WTC11 (cell line): ENCODE measurements around the gene SAMMSON. TPM values are rescaled to one million over a fixed set of nuclear protein-coding genes. Genes with fewer than 3 reads are reported as not detected.

Experiments
- ATAC-seq: fragments of 200-7000 bp; cut with Tn5 transposase; 2 replicates; pipeline ENCODE4 v1.10.0; 2021; ENCODE audit warnings: mild to moderate bottlenecking, moderate library complexity
- CTCF ChIA-PET: fragments of 300-600 bp; sonication (Branson Sonifier 250); formaldehyde crosslinking; loops from one replicate; lab custom pipeline; 2021; ENCODE audit warnings: antibody characterized with exemption; lab: Charles Lee
- POLR2A ChIA-PET: fragments of 350-600 bp; sonication (Branson Sonifier 250); formaldehyde crosslinking; loops from one replicate; lab custom pipeline; 2021; ENCODE audit warnings: antibody characterized with exemption; lab: Charles Lee
- DNase-seq: peaks from one replicate; pipeline ENCODE4 v3.0.0; 2021; ENCODE audit warnings: low spot score
- H3K27ac Mint-ChIP-seq: 2 replicates; pipeline ENCODE4 v1.8.0; 2021; ENCODE audit warnings: mixed read lengths
- H3K27me3 Mint-ChIP-seq: 2 replicates; pipeline ENCODE4 v1.8.0; 2021; ENCODE audit warnings: low read depth, mild to moderate bottlenecking, moderate library complexity, mixed read lengths
- H3K36me3 Mint-ChIP-seq: 2 replicates; pipeline ENCODE4 v1.8.0; 2021; ENCODE audit warnings: mixed read lengths
- H3K4me1 Mint-ChIP-seq: 2 replicates; pipeline ENCODE4 v1.8.0; 2022; ENCODE audit warnings: mixed read lengths
- H3K4me3 Mint-ChIP-seq: 2 replicates; pipeline ENCODE4 v1.8.0; 2021; ENCODE audit warnings: mild to moderate bottlenecking, moderate library complexity, mixed read lengths
- H3K9me3 Mint-ChIP-seq: 2 replicates; pipeline ENCODE4 v1.8.0; 2021; ENCODE audit warnings: mixed read lengths
- ATF2 ChIP-seq: sonication (generic); formaldehyde crosslinking; IDR thresholded peaks from 2 replicates; pipeline ENCODE4 v1.8.1; 2022; ENCODE audit warnings: low read depth, missing genetic modification reagents, borderline replicate concordance
- ATF6 ChIP-seq: sonication (generic); formaldehyde crosslinking; IDR thresholded peaks from 2 replicates; pipeline ENCODE4 v1.8.1; 2023; ENCODE audit warnings: mild to moderate bottlenecking, missing genetic modification reagents
- CREM ChIP-seq: sonication (generic); formaldehyde crosslinking; IDR thresholded peaks from 2 replicates; pipeline ENCODE4 v1.8.1; 2022; ENCODE audit warnings: mild to moderate bottlenecking, missing genetic modification reagents, moderate library complexity
- E2F4 ChIP-seq: sonication (generic); formaldehyde crosslinking; IDR thresholded peaks from 2 replicates; pipeline ENCODE4 v1.8.1; 2022; ENCODE audit warnings: low read depth, mild to moderate bottlenecking, moderate library complexity, missing genetic modification reagents, borderline replicate concordance
- E2F5 ChIP-seq: sonication (generic); formaldehyde crosslinking; IDR thresholded peaks from 2 replicates; pipeline ENCODE4 v1.8.1; 2022; ENCODE audit warnings: mild to moderate bottlenecking, moderate library complexity, missing genetic modification reagents
- FOXP1 ChIP-seq: sonication (generic); formaldehyde crosslinking; IDR thresholded peaks from 2 replicates; pipeline ENCODE4 v1.8.0; 2022; ENCODE audit warnings: missing genetic modification reagents, mild to moderate bottlenecking, moderate library complexity, borderline replicate concordance
- GABPB1 ChIP-seq: sonication (generic); formaldehyde crosslinking; IDR thresholded peaks from 2 replicates; pipeline ENCODE4 v1.8.1; 2023; ENCODE audit warnings: mild to moderate bottlenecking, missing genetic modification reagents
- GTF2I ChIP-seq: fragments of 250-450 bp; sonication (Bioruptor Pico); conservative IDR thresholded peaks from 2 replicates; pipeline ENCODE4 v1.4.0; 2021; ENCODE audit warnings: mild to moderate bottlenecking
- IRF2 ChIP-seq: sonication (generic); formaldehyde crosslinking; IDR thresholded peaks from 2 replicates; pipeline ENCODE4 v1.8.0; 2022; ENCODE audit warnings: low read depth, missing genetic modification reagents, borderline replicate concordance
- MAX ChIP-seq: sonication (generic); formaldehyde crosslinking; IDR thresholded peaks from 2 replicates; pipeline ENCODE4 v1.8.0; 2022; ENCODE audit warnings: mild to moderate bottlenecking, missing genetic modification reagents
- NR3C1 ChIP-seq: sonication (generic); formaldehyde crosslinking; conservative IDR thresholded peaks from 2 replicates; pipeline ENCODE4 v1.8.1; 2023; ENCODE audit warnings: low read depth, mild to moderate bottlenecking, missing genetic modification reagents
- PRDM15 ChIP-seq: sonication (generic); formaldehyde crosslinking; IDR thresholded peaks from 2 replicates; pipeline ENCODE4 v1.8.0; 2022; ENCODE audit warnings: missing genetic modification reagents
- PREB ChIP-seq: sonication (generic); formaldehyde crosslinking; IDR thresholded peaks from 2 replicates; pipeline ENCODE4 v1.8.1; 2022; ENCODE audit warnings: mild to moderate bottlenecking, missing genetic modification reagents, moderate library complexity, borderline replicate concordance
- RORB ChIP-seq: fragments of 250-450 bp; sonication (Bioruptor Pico); IDR thresholded peaks from 2 replicates; pipeline ENCODE4 v1.9.0; 2021; ENCODE audit warnings: mild to moderate bottlenecking
- STAT6 ChIP-seq: sonication (generic); formaldehyde crosslinking; conservative IDR thresholded peaks from 2 replicates; pipeline ENCODE4 v1.8.1; 2023; ENCODE audit warnings: mild to moderate bottlenecking, low read depth, missing genetic modification reagents, moderate library complexity
- TEAD4 ChIP-seq: sonication (generic); formaldehyde crosslinking; IDR thresholded peaks from 2 replicates; pipeline ENCODE4 v1.8.0; 2022; ENCODE audit warnings: mild to moderate bottlenecking, missing genetic modification reagents
- ZNF121 ChIP-seq: sonication (generic); formaldehyde crosslinking; IDR thresholded peaks from 2 replicates; pipeline ENCODE4 v1.8.0; 2023; ENCODE audit warnings: missing genetic modification reagents
- ZNF219 ChIP-seq: sonication (generic); formaldehyde crosslinking; IDR thresholded peaks from 2 replicates; pipeline ENCODE4 v1.8.0; 2023; ENCODE audit warnings: missing genetic modification reagents, mild to moderate bottlenecking, borderline replicate concordance
- ZNF416 ChIP-seq: fragments of 250-450 bp; sonication (Bioruptor Pico); IDR thresholded peaks from 2 replicates; pipeline ENCODE4 v1.9.0; 2021; ENCODE audit warnings: mild to moderate bottlenecking, inconsistent platforms
- total RNA-seq: library from RNA; stranded (reverse); gene quantifications from 3 replicates; pipeline ENCODE4 v1.2.3, GENCODE V29; 2021

Gene SAMMSON
- total RNA-seq, 1 experiment from 2014 or later: 0.13 TPM

GRCh38 chr3:69983546-69984265 is 15.8 kb upstream of the SAMMSON start:
- Mint-ChIP-seq H3K4me1 (peaks cover 11% of the 10 kb centered on the region), H3K27ac (no peak overlapping the region), H3K4me3 (no peak overlapping the region), H3K27me3 (peaks cover 51% of the 10 kb centered on the region), H3K9me3 (peaks cover 25% of the 10 kb centered on the region), H3K36me3 (0 out of 2 replicates have a peak, but pooled peaks cover 2% of the 10 kb centered on the region)
- DNase-seq: no peak
- ATAC-seq: no peak
- ChIA-PET CTCF (no interaction called here), POLR2A (no interaction called here)
- no peak for TF ChIP-seq CREM (CRISPR knock-in tag)
- TF ChIP-seq GTF2I (CRISPR knock-in tag): no peak
- TF ChIP-seq E2F4 (CRISPR knock-in tag): no peak
- no peak for TF ChIP-seq ATF2 (CRISPR knock-in tag)
- no peak for TF ChIP-seq RORB (CRISPR knock-in tag)

- CTCF ChIA-PET: no interaction called here
- H3K27me3 Mint-ChIP-seq: peaks cover 51% of the 10 kb centered on the region
- POLR2A ChIA-PET: interaction anchor here (1.0 kb wide), 1 partner anchor 11 kb away, joined by 5 read pairs; no protein-coding TSS in a partner anchor
- H3K9me3 Mint-ChIP-seq: peaks cover 11% of the 10 kb centered on the region
- DNase-seq: no peak
- H3K4me1 Mint-ChIP-seq: peaks cover 11% of the 10 kb centered on the region
- no peak for ATAC-seq
- no peak overlapping the region for H3K4me3 Mint-ChIP-seq
- no peaks in the 10 kb centered on the region for H3K36me3 Mint-ChIP-seq
- H3K27ac Mint-ChIP-seq: no peak overlapping the region
- TF ChIP-seq ZNF416 (CRISPR knock-in tag) (no peak), ZNF219 (CRISPR knock-in tag) (no peak), GABPB1 (CRISPR knock-in tag) (no peak), PRDM15 (no peak), E2F5 (no peak), IRF2 (CRISPR knock-in tag) (no peak), ZNF121 (CRISPR knock-in tag) (no peak), NR3C1 (CRISPR knock-in tag) (no peak), MAX (no peak), ATF6 (no peak), PREB (CRISPR knock-in tag) (no peak), CREM (CRISPR knock-in tag) (no peak), TEAD4 (CRISPR knock-in tag) (no peak), STAT6 (CRISPR knock-in tag) (no peak), FOXP1 (CRISPR knock-in tag) (no peak)
Measured at GRCh38 chr3:69985266-69985665, 14.3 kb upstream of the SAMMSON start.
